Common myeloid progenitor, CD34-positive (primary cell): Measurements from ENCODE around the gene ALK.

ENCODE experiments used
- CTCF ChIA-PET: fragments of 350-600 bp; sonication (Branson Sonifier 250); formaldehyde crosslinking; loops from one replicate; lab custom pipeline; 2021; ENCODE audit warnings: antibody characterized with exemption; lab: Charles Lee
- POLR2A ChIA-PET: fragments of 350-600 bp; sonication (Branson Sonifier 250); formaldehyde crosslinking; loops from one replicate; lab custom pipeline; 2021; ENCODE audit warnings: antibody characterized with exemption; lab: Charles Lee
- DNase-seq, 3 donors: peaks; one replicate each; pipeline versions ENCODE4 v3.0.0 to v3.0.0-alpha.2; 2013
- H3K27ac ChIP-seq, 2 experiments: 1 replicate in 1 of 2; 2 replicates in 1 of 2; pipeline ENCODE4 v1.7.0; 2013; ENCODE audit warnings: inconsistent platforms in 2 of 2, low read length in 2 of 2, mild to moderate bottlenecking in 2 of 2, low read depth in 1 of 2, moderate library complexity in 1 of 2; ENCODE audit not compliant: severe bottlenecking in 2 of 2, insufficient read depth in 1 of 2, poor library complexity in 1 of 2
- H3K27me3 ChIP-seq, 5 experiments: replicated peaks in 2 of 5; 1 replicate in 3 of 5; 2 replicates in 2 of 5; pipeline versions ENCODE4 v1.6.1 to v1.7.0; 2013; ENCODE audit warnings: low read length in 4 of 5, mild to moderate bottlenecking in 2 of 5, moderate library complexity in 2 of 5, inconsistent platforms in 1 of 5; ENCODE audit not compliant: insufficient read depth in 5 of 5, control insufficient read depth in 4 of 5
- H3K36me3 ChIP-seq, 4 experiments: 1 replicate in 2 of 4; 2 replicates in 2 of 4; pipeline versions ENCODE4 v1.6.1 to v1.7.0; 2013; ENCODE audit warnings: low read length in 3 of 4, control low read depth in 1 of 4, mild to moderate bottlenecking in 1 of 4; ENCODE audit not compliant: control insufficient read depth in 4 of 4, insufficient read depth in 4 of 4
- H3K4me1 ChIP-seq, 4 experiments: 1 replicate in 3 of 4; 2 replicates in 1 of 4; pipeline versions ENCODE4 v1.6.1 to v1.7.1; 2013; ENCODE audit warnings: low read length in 3 of 4, mild to moderate bottlenecking in 3 of 4, control low read depth in 1 of 4, inconsistent platforms in 1 of 4, moderate library complexity in 1 of 4; ENCODE audit not compliant: control insufficient read depth in 4 of 4, insufficient read depth in 4 of 4; ENCODE audit errors: control extremely low read depth in 1 of 4
- H3K4me3 ChIP-seq, 7 experiments: 1 replicate in 4 of 7; 2 replicates in 3 of 7; pipeline versions ENCODE4 v1.5.1 to v1.7.0; 2013; ENCODE audit warnings: mild to moderate bottlenecking in 7 of 7, low read length in 6 of 7, moderate library complexity in 6 of 7, inconsistent platforms in 2 of 7, low read depth in 2 of 7, control low read depth in 1 of 7; ENCODE audit not compliant: insufficient read depth in 4 of 7, control insufficient read depth in 1 of 7; ENCODE audit errors: extremely low read depth in 1 of 7
- H3K9me3 ChIP-seq, 5 experiments: 1 replicate in 4 of 5; 2 replicates in 1 of 5; pipeline versions ENCODE4 v1.6.1 to v1.7.1; 2013; ENCODE audit warnings: low read length in 4 of 5, mild to moderate bottlenecking in 2 of 5, inconsistent platforms in 1 of 5, low read depth in 1 of 5, moderate library complexity in 1 of 5; ENCODE audit not compliant: control insufficient read depth in 4 of 5, insufficient read depth in 2 of 5; ENCODE audit errors: control extremely low read depth in 1 of 5
- WGBS: methylation state at CpG from one replicate; pipeline ENCODE4 v1.1.5; 2013; ENCODE audit not compliant: insufficient coverage; 5-methylcytosine and 5-hydroxymethylcytosine counted together

ALK gene

DNA sequence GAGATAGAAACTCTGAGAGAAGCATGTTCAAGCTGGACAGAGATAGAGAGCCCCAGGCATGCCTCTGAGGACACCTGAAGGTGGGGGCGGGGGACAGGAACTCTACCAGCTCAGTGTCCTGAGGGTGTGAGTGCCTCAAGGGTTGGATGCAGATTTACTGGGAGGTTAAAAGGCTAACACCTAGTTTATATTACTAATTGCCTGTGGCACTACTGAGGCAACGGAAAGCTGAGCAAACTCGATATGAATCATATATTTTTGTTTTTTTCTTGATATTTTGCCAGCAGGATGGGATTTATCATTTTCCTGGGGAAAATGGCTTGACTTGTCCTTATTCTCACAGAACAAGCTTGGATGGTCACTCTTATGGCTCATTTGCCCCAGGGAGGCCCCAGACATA is 319.5 kb downstream of the ALK start:
- H3K9me3 ChIP-seq, result no peaks in the 10 kb centered on the region
- POLR2A ChIA-PET, result no interaction called here
- no peaks in the 10 kb centered on the region for H3K36me3 ChIP-seq
- H3K4me3 ChIP-seq, result no peak overlapping the region
- no peak overlapping the region for H3K27ac ChIP-seq
- peaks cover 0 to 15% (median 12%) of the 10 kb centered on the region in 4 experiments for H3K4me1 ChIP-seq
- no peak for DNase-seq
- H3K27me3 ChIP-seq, result no peaks in the 10 kb centered on the region
- WGBS, result 100% methylated on average over 3 of the region's 3 CpGs
- CTCF ChIA-PET, result no interaction called here

DNA sequence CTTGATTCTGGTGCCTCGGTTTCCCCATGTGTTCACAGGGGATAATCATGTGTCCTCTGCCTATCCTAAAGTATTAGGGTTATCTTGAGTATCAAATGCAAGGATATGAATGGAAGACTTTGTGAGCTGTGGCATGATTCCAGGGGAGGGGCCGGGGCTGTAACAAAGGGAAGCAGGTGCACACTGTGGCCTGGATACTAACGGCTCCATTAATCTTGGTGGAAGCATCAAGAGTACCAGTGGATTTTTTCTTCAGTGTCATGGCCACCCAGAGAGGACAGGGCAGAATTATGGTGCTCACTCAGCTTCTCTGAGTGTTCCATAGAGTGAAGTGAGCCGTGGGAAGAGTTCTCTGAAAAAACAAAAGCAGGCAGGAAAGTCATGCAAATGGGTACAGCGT is 320.1 kb downstream of the ALK start:
- ChIA-PET POLR2A (no interaction called here), CTCF (interaction anchor here (0.5 to 0.7 kb wide), 2 partner anchors 12 to 200 kb away, joined by 3 read pairs; no protein-coding TSS in a partner anchor)
- no peak overlapping the region for H3K4me3 ChIP-seq
- no peaks in the 10 kb centered on the region for H3K36me3 ChIP-seq
- H3K9me3 ChIP-seq, result no peaks in the 10 kb centered on the region
- no peaks in the 10 kb centered on the region for H3K27me3 ChIP-seq
- WGBS, result 91% methylated on average over 5 of the region's 5 CpGs
- peaks cover 0 to 10% (median 7%) of the 10 kb centered on the region in 4 experiments for H3K4me1 ChIP-seq
- no peak overlapping the region for H3K27ac ChIP-seq
- DNase-seq, result no peak

DNA sequence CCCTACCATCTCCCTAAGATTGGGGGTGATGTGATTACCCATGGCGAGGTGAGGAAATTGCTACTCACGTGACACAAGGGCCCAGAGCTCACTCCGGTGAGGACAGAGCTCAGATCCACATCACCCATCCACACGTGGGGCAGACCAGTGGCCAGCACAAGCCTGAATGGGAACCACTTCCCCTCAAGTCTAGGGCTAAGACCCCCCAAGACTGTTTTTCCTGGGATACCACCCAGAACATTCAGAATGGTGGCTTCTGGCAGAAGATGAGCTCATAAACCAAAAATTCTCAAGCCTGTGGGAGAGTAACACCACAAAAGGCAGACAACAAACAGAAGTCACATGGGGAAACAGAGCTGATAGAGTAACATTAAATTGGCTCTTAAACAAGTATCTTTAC is 321.4 kb downstream of the ALK start:
- CTCF ChIA-PET, result interaction anchor here (0.7 kb wide), 1 partner anchor 331 kb away, joined by 3 read pairs; no protein-coding TSS in a partner anchor
- no peak overlapping the region for H3K27ac ChIP-seq
- no peak overlapping the region for H3K4me3 ChIP-seq
- WGBS, result no CpG with 5 or more reads among the region's 4 CpGs
- POLR2A ChIA-PET, result no interaction called here
- DNase-seq, result no peak
- H3K4me1 ChIP-seq, result no peaks in the 10 kb centered on the region
- no peaks in the 10 kb centered on the region for H3K9me3 ChIP-seq
- H3K36me3 ChIP-seq, result no peaks in the 10 kb centered on the region
- H3K27me3 ChIP-seq, result no peaks in the 10 kb centered on the region

DNA sequence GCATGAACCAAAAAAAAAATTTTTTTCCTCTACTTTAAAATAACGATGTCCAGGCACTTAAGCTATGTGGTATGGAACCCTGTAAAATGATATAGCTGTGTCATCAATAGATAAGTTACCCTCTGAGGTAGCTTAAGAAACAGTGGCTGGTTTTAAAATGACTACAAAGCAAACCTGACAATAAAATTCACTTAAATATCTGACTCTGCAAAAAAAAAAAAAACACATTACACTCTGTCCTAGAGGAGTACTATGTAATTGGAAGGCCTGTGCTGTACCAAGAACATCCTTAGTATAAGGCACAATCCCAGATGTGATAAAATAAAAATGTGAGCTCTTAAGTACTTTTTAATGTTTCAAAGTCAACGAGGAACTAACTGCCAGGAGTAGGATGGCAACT is 322.4 kb downstream of the ALK start:
- no peaks in the 10 kb centered on the region for H3K9me3 ChIP-seq
- CTCF ChIA-PET, result no interaction called here
- no peaks in the 10 kb centered on the region for H3K4me1 ChIP-seq
- H3K4me3 ChIP-seq, result no peak overlapping the region
- H3K27ac ChIP-seq, result no peak overlapping the region
- H3K36me3 ChIP-seq, result no peaks in the 10 kb centered on the region
- no peak for DNase-seq
- POLR2A ChIA-PET, result no interaction called here
- WGBS, result no CpG with 5 or more reads among the region's 2 CpGs
- H3K27me3 ChIP-seq, result no peaks in the 10 kb centered on the region

- no peak overlapping the region for H3K4me3 ChIP-seq
- no peak for DNase-seq
- no peaks in the 10 kb centered on the region for H3K4me1 ChIP-seq
- POLR2A ChIA-PET, result no interaction called here
- CTCF ChIA-PET, result no interaction called here
- 100% methylated on average over 2 of the region's 5 CpGs for WGBS
- H3K9me3 ChIP-seq, result no peaks in the 10 kb centered on the region
- no peaks in the 10 kb centered on the region for H3K36me3 ChIP-seq
- H3K27me3 ChIP-seq, result no peaks in the 10 kb centered on the region
- H3K27ac ChIP-seq, result no peak overlapping the region
These were observed 324.4 kb downstream of the ALK start for GRCh38 chr2:29597035-29597434.

DNA sequence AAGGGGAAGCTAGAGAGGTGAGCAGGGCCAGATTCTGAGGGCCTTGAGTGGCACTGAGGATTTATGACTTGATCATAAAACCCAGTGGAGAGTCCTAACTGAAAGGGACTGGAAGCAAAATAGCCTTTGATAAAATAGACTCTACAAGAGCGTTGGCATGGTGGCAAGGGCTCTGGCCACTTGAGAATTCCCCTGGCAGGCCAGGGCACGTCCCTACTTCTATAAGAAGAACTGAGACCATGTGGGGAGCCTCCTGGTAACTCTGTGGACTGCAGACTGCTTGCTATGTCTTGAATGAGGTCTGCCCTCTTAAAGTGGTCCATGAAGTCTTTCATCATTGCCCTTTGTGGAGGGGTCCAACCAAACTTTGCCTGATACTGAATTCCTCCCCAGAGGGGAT is 324.8 kb downstream of the ALK start:
- 100% methylated on average over 2 of the region's 2 CpGs for WGBS
- CTCF ChIA-PET, result no interaction called here
- DNase-seq, result no peak

GRCh38 chr2:29591600-29591999 is 329.8 kb downstream of the ALK start:
- Histone ChIP-seq H3K9me3 (no peaks in the 10 kb centered on the region), H3K4me1 (no peaks in the 10 kb centered on the region), H3K27ac (no peak overlapping the region), H3K27me3 (no peaks in the 10 kb centered on the region), H3K36me3 (no peaks in the 10 kb centered on the region), H3K4me3 (no peak overlapping the region)
- 95% methylated on average over 10 of the region's 10 CpGs for WGBS
- ChIA-PET POLR2A (no interaction called here), CTCF (no interaction called here)
- DNase-seq, result no peak

More for the DNA sequence above, 324.8 kb downstream of the ALK start:
- Histone ChIP-seq H3K36me3 (no peaks in the 10 kb centered on the region), H3K9me3 (no peaks in the 10 kb centered on the region), H3K4me1 (no peaks in the 10 kb centered on the region), H3K4me3 (no peak overlapping the region), H3K27ac (no peak overlapping the region), H3K27me3 (no peaks in the 10 kb centered on the region)
- POLR2A ChIA-PET, result no interaction called here
